Activated CD4-positive, alpha-beta T cell treated with anti-CD3 and anti-CD28 coated beads, Interleukin-2, amount 50 U/mL, for 48 hours (primary cell): ENCODE data around the gene KIF26B.

Experiments used
- DNase-seq, 2 experiments: peaks; one replicate each; pipeline ENCODE4 v3.0.0-alpha.2; 2020

Gene KIF26B

GRCh38 chr1:245211035-245211749 lies 56.4 kb downstream of the KIF26B start:
- no peak for DNase-seq

GRCh38 chr1:245211761-245212160 lies 57.0 kb downstream of the KIF26B start:
- no peak for DNase-seq

- no peak for DNase-seq
These were observed 57.5 kb downstream of the KIF26B start for GRCh38 chr1:245212221-245212710.

GRCh38 chr1:245213066-245213831 lies 58.5 kb downstream of the KIF26B start:
- no peak for DNase-seq

GRCh38 chr1:245215071-245215470 lies 60.3 kb downstream of the KIF26B start:
- no peak for DNase-seq

- DNase-seq: no peak
These were observed 61.8 kb downstream of the KIF26B start for GRCh38 chr1:245216366-245217115.

GRCh38 chr1:245217853-245218608 lies 63.2 kb downstream of the KIF26B start:
- DNase-seq: no peak

GRCh38 chr1:245220381-245220985 lies 65.7 kb downstream of the KIF26B start:
- DNase-seq: no peak

GRCh38 chr1:245221805-245222204 lies 67.0 kb downstream of the KIF26B start:
- DNase-seq: no peak

- DNase-seq: no peak
These were observed 68.3 kb downstream of the KIF26B start for GRCh38 chr1:245222931-245223595.

GRCh38 chr1:245225322-245226202 lies 70.8 kb downstream of the KIF26B start:
- no peak for DNase-seq

GRCh38 chr1:245226203-245226499 lies 71.4 kb downstream of the KIF26B start:
- DNase-seq: no peak

- DNase-seq: no peak
These were observed 74.3 kb downstream of the KIF26B start for GRCh38 chr1:245229051-245229450.

GRCh38 chr1:245232931-245233330 lies 78.1 kb downstream of the KIF26B start:
- DNase-seq: no peak

- no peak for DNase-seq
These were observed 79.7 kb downstream of the KIF26B start for GRCh38 chr1:245234217-245235081.

GRCh38 chr1:245235156-245235555 lies 80.4 kb downstream of the KIF26B start:
- no peak for DNase-seq

GRCh38 chr1:245240648-245241165 lies 85.9 kb downstream of the KIF26B start:
- DNase-seq: no peak

GRCh38 chr1:245241526-245242130 lies 86.8 kb downstream of the KIF26B start:
- no peak for DNase-seq

- DNase-seq: no peak
These were observed 88.2 kb downstream of the KIF26B start for GRCh38 chr1:245242989-245243388.
